Brain microvascular endothelial cell (primary cell): ENCODE measurements around the gene NTN1.

Experiments
- DNase-seq: peaks from one replicate; pipeline ENCODE4 v3.0.0-alpha.2; 2020
- H3K27ac ChIP-seq: fragments of 250-450 bp; sonication (Bioruptor Pico); 2 replicates; pipeline ENCODE4 v1.5.1; 2020; ENCODE audit warnings: mild to moderate bottlenecking, moderate library complexity
- H3K27me3 ChIP-seq: fragments of 250-450 bp; sonication (Bioruptor Pico); replicated peaks from 2 replicates; pipeline ENCODE4 v1.5.1; 2020; ENCODE audit warnings: mild to moderate bottlenecking
- H3K36me3 ChIP-seq: fragments of 250-450 bp; sonication (Bioruptor Pico); replicated peaks from 2 replicates; pipeline ENCODE4 v1.5.1; 2020; ENCODE audit warnings: mild to moderate bottlenecking
- H3K4me3 ChIP-seq: 2 replicates; pipeline ENCODE4 v1.5.1; 2011; ENCODE audit warnings: low read depth, mild to moderate bottlenecking, control low read depth, low read length, moderate library complexity
- CTCF ChIP-seq: IDR thresholded peaks from 2 replicates; pipeline ENCODE4 v1.5.1; 2011; ENCODE audit warnings: low read depth, mild to moderate bottlenecking, moderate library complexity, low read length, control low read depth, inconsistent platforms; ENCODE audit errors: missing control alignments
- in situ Hi-C: cut with HindIII; loops from 2 replicates; pipeline ENCODE4 v1.10.0; 2017; ENCODE audit warnings: low sequenced_read_pairs, low pct_ligation_motif_present

The NTN1 gene

GRCh38 chr17:9217151-9218056, 196.1 kb downstream of the NTN1 start:
- no peak overlapping the region for H3K4me3 ChIP-seq
- no peak for TF ChIP-seq CTCF
- no peak overlapping the region for H3K27ac ChIP-seq
- H3K27me3 ChIP-seq = no peaks in the 10 kb centered on the region
- DNase-seq = peak; percentile 43
- no peaks in the 10 kb centered on the region for H3K36me3 ChIP-seq
- in situ Hi-C loops = no loop called here

GRCh38 chr17:9218064-9218635, 196.8 kb downstream of the NTN1 start:
- no peak overlapping the region for H3K27ac ChIP-seq
- no peak overlapping the region for H3K4me3 ChIP-seq
- DNase-seq = no peak
- TF ChIP-seq CTCF = no peak
- no peaks in the 10 kb centered on the region for H3K36me3 ChIP-seq
- no peaks in the 10 kb centered on the region for H3K27me3 ChIP-seq
- in situ Hi-C loops = no loop called here

GRCh38 chr17:9218911-9219310, 197.6 kb downstream of the NTN1 start:
- DNase-seq = no peak
- no peak for TF ChIP-seq CTCF
- in situ Hi-C loops = no loop called here
- H3K4me3 ChIP-seq = no peak overlapping the region
- no peak overlapping the region for H3K27ac ChIP-seq
- H3K36me3 ChIP-seq = no peaks in the 10 kb centered on the region
- H3K27me3 ChIP-seq = no peaks in the 10 kb centered on the region

GRCh38 chr17:9219631-9220397, 198.5 kb downstream of the NTN1 start:
- Histone ChIP-seq H3K4me3 (no peak overlapping the region), H3K36me3 (no peaks in the 10 kb centered on the region), H3K27me3 (no peaks in the 10 kb centered on the region), H3K27ac (no peak overlapping the region)
- no peak for TF ChIP-seq CTCF
- DNase-seq = no peak
- in situ Hi-C loops = no loop called here

- in situ Hi-C loops = no loop called here
- Histone ChIP-seq H3K4me3 (no peak overlapping the region), H3K36me3 (no peaks in the 10 kb centered on the region), H3K27ac (no peak overlapping the region), H3K27me3 (no peaks in the 10 kb centered on the region)
- no peak for TF ChIP-seq CTCF
- DNase-seq = no peak
Observed at GRCh38 chr17:9220398-9221146, 199.3 kb downstream of the NTN1 start.
